ENCODE results near the gene ZNF784. TPM values are rescaled to one million over a fixed set of nuclear protein-coding genes. Genes with fewer than 3 reads are reported as not detected.

Gene ZNF784
- total and polyA plus RNA-seq, 9 of the 15 experiments (the other 6 are each of a cell fraction or from before 2014, with no cell fraction given): 0.14 to 6.1 (median 2.1) TPM

DNA sequence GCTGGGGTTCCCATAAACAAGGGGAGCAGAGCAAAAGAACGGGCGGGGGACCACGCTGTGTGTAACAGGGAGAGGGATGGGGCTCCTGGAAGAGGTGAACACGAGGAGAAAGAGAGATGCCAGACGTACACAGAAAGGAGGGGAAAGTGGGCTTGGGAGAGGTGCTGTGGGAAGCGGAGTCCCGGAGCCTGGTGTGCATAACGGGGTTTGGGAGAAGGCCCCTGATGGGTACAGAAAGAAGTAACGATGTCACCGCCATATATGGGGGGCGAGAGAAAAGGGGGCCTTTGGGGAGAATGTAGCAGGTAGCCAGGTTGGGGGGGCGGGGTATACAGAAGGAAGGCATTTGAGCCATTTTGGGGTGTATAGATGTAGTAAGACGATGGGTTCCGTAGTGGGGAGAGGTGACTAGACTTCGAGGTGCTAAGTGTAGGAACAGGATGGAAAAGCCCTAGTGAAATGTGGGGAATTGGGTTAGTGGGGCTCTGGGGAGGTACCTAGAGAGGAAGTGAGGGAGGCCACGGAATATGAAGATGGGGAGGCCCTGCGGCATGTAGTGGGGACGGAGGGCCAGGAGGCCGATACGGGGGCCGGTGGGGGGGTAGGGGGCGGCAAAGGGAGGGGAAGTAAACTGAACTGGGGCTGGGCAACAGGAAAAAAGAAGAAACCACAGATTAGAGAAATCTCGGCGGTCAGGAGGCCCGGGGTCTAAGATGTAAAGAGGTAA lies 17.2 kb upstream of the ZNF784 start (continued):
- TF ChIP-seq, protein P1, sequence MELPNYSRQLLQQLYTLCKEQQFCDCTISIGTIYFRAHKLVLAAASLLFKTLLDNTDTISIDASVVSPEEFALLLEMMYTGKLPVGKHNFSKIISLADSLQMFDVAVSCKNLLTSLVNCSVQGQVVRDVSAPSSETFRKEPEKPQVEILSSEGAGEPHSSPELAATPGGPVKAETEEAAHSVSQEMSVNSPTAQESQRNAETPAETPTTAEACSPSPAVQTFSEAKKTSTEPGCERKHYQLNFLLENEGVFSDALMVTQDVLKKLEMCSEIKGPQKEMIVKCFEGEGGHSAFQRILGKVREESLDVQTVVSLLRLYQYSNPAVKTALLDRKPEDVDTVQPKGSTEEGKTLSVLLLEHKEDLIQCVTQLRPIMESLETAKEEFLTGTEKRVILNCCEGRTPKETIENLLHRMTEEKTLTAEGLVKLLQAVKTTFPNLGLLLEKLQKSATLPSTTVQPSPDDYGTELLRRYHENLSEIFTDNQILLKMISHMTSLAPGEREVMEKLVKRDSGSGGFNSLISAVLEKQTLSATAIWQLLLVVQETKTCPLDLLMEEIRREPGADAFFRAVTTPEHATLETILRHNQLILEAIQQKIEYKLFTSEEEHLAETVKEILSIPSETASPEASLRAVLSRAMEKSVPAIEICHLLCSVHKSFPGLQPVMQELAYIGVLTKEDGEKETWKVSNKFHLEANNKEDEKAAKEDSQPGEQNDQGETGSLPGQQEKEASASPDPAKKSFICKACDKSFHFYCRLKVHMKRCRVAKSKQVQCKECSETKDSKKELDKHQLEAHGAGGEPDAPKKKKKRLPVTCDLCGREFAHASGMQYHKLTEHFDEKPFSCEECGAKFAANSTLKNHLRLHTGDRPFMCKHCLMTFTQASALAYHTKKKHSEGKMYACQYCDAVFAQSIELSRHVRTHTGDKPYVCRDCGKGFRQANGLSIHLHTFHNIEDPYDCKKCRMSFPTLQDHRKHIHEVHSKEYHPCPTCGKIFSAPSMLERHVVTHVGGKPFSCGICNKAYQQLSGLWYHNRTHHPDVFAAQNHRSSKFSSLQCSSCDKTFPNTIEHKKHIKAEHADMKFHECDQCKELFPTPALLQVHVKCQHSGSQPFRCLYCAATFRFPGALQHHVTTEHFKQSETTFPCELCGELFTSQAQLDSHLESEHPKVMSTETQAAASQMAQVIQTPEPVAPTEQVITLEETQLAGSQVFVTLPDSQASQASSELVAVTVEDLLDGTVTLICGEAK (IDR thresholded peaks at IDR 0.05): peak; percentile 43; the same call in 1 of the 2 replicates
- TF ChIP-seq, protein P1 (CRISPR knock-in tag; IDR thresholded peaks at IDR 0.05): no peak
- no peak for TF ChIP-seq ASH1L (IDR thresholded peaks at IDR 0.05; ENCODE audit: borderline replicate concordance, low read depth, partially characterized antibody)
- peak in 1 of 2 experiments; percentile 65; a peak in 2 of 4 replicates for TF ChIP-seq RCOR1 (IDR thresholded peaks at IDR 0.05; ENCODE audit: borderline replicate concordance in 1 of 2, low read depth in 2 of 2, low read length in 2 of 2)
- TF ChIP-seq LCOR (CRISPR knock-in tag; IDR thresholded peaks at IDR 0.05): no peak
- no peak for TF ChIP-seq MEIS2 (IDR thresholded peaks at IDR 0.05; ENCODE audit: partially characterized antibody)
- TF ChIP-seq SP2 (IDR thresholded peaks at IDR 0.05; ENCODE audit: extremely low read depth, low read depth, low read length, poor library complexity, severe bottlenecking): no peak
- no peak for TF ChIP-seq POLR2G (IDR thresholded peaks at IDR 0.05; ENCODE audit: low read depth, low read length)
- no peak for TF ChIP-seq FOXA1 (IDR thresholded peaks at IDR 0.05; ENCODE audit: borderline replicate concordance)
- peak; percentile 56 for TF ChIP-seq SAP30 (IDR thresholded peaks at IDR 0.05; ENCODE audit: borderline replicate concordance, insufficient read depth, low read depth, low read length, poor library complexity, severe bottlenecking)
- no peak for TF ChIP-seq SAFB2 (IDR thresholded peaks at IDR 0.05; ENCODE audit: borderline replicate concordance, low read depth, low read length, severe bottlenecking)
- TF ChIP-seq, protein P2, sequence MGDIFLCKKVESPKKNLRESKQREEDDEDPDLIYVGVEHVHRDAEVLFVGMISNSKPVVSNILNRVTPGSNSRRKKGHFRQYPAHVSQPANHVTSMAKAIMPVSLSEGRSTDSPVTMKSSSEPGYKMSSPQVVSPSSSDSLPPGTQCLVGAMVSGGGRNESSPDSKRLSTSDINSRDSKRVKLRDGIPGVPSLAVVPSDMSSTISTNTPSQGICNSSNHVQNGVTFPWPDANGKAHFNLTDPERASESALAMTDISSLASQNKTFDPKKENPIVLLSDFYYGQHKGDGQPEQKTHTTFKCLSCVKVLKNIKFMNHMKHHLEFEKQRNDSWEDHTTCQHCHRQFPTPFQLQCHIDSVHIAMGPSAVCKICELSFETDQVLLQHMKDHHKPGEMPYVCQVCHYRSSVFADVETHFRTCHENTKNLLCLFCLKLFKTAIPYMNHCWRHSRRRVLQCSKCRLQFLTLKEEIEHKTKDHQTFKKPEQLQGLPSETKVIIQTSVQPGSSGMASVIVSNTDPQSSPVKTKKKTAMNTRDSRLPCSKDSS (IDR thresholded peaks at IDR 0.05; ENCODE audit: low read depth, partially characterized antibody): no peak
- no peak for TF ChIP-seq TOE1 (IDR thresholded peaks at IDR 0.05; ENCODE audit: borderline replicate concordance)
- no peak for TF ChIP-seq TOE1 (CRISPR knock-in tag; IDR thresholded peaks at IDR 0.05; ENCODE audit: borderline replicate concordance, low read depth)

Measured in K562 (cell line).